ENCODE measurements around the gene ITM2B.

DNA sequence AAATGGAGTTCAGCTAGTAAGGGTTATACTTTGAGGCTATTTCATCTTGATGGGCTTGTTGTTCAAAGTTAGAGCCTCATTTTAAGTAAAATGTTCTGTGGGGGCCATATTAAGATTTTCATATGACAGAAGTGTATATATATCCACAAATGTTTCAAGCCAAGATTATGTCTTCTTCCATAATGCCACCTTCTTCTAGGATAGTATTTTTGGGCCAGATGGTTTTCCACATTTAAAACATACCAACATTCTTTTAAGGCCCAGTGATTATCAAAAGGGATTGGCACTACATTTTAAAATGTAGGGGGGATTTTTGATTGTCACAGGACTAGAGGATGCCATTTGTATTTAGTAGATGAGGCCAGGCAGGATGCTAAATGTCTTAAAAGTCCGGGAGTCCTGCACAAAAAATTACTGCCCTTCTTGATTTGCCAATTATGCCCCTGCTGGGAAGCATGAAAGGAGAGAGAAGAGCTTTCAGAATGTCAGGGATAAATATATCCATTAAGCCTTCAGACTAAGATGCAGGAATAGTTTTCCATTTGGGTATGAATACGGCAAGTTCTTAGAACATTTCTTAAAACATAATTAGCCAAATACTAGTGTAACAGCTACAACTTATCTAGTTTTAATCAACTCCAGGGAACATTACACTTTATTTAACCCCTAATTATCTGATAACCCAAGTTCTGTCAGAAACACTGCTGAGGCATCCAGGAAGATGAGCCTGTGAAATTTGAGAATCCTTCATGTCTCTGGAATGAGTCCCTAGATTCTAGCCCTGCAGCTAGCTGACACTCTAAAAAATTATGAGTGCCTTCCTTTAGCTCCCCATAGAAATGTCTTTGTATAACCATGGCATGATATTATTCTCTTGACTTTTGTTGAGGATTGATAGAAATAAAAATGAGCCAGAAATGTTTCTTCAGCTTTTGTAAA is 34.0 kb downstream of the ITM2B start:
- TF ChIP-seq, protein P1, sequence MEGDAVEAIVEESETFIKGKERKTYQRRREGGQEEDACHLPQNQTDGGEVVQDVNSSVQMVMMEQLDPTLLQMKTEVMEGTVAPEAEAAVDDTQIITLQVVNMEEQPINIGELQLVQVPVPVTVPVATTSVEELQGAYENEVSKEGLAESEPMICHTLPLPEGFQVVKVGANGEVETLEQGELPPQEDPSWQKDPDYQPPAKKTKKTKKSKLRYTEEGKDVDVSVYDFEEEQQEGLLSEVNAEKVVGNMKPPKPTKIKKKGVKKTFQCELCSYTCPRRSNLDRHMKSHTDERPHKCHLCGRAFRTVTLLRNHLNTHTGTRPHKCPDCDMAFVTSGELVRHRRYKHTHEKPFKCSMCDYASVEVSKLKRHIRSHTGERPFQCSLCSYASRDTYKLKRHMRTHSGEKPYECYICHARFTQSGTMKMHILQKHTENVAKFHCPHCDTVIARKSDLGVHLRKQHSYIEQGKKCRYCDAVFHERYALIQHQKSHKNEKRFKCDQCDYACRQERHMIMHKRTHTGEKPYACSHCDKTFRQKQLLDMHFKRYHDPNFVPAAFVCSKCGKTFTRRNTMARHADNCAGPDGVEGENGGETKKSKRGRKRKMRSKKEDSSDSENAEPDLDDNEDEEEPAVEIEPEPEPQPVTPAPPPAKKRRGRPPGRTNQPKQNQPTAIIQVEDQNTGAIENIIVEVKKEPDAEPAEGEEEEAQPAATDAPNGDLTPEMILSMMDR (IDR thresholded peaks at IDR 0.05) = no peak
- TF ChIP-seq POLR2A (IDR thresholded peaks at IDR 0.05) = no peak
- TF ChIP-seq EP300 (IDR thresholded peaks at IDR 0.05) = no peak

All from upper lobe of left lung (tissue), 4 donors.